Measurements from ENCODE around the gene DEFB121. TPM values are rescaled to one million over a fixed set of nuclear protein-coding genes. Genes with fewer than 3 reads are reported as not detected.
"Not testable (repeated sequence)": the region's sequence is repeated elsewhere in the genome, so short reads cannot be mapped to it uniquely, and the experiment has no call there.

DEFB121 gene
- total RNA-seq, 1 experiment from 2014 or later, result not detected

DNA sequence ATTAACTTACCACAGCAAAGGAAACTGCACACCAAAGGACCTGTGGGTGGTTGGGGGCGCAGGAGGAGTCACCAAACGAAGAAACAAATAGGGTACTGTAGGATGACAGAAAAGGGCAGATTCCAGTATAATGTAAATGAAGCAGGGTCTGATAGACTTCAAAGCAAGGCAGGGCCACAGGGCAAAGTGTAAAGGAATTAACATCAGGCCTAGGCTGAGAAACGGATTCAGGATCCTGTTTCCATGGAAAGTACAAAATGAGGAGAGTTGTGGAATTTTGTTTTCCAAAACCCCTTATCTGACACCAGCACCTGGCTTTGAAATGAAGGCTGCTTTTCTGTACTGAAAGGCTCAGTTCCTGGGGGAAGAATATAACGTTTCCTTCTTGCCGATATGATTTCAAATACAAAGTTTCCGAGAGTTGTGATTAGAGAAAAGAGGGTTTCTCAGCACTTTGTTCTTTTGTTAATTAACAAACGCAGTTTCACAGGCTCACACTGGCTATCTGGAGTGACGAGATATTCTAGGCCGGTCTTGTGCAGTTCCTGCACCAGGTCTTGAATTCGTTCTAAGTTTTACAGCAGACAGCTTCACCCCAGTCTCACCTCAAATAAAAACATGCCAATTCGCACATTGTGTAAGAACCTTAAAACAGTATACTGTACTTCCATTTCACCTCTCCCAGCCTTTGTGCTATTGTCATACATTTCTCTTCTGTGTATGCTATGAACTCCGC, 40.2 kb upstream of the DEFB121 start:
- BruUV-seq (replicated peaks), result no TSS peak
- TF ChIP-seq, protein P1, sequence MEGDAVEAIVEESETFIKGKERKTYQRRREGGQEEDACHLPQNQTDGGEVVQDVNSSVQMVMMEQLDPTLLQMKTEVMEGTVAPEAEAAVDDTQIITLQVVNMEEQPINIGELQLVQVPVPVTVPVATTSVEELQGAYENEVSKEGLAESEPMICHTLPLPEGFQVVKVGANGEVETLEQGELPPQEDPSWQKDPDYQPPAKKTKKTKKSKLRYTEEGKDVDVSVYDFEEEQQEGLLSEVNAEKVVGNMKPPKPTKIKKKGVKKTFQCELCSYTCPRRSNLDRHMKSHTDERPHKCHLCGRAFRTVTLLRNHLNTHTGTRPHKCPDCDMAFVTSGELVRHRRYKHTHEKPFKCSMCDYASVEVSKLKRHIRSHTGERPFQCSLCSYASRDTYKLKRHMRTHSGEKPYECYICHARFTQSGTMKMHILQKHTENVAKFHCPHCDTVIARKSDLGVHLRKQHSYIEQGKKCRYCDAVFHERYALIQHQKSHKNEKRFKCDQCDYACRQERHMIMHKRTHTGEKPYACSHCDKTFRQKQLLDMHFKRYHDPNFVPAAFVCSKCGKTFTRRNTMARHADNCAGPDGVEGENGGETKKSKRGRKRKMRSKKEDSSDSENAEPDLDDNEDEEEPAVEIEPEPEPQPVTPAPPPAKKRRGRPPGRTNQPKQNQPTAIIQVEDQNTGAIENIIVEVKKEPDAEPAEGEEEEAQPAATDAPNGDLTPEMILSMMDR (IDR thresholded peaks at IDR 0.05; ENCODE audit: unreplicated experiment), result no peak
- intact Hi-C loops (cut with micrococcal nuclease), result no loop called here
- peaks cover 27% of the 10 kb centered on the region for H3K27me3 Mint-ChIP-seq (ENCODE audit: insufficient read depth, unreplicated experiment)
- no peaks in the 10 kb centered on the region for H3K9me3 Mint-ChIP-seq (ENCODE audit: unreplicated experiment)
- ChIA-PET CTCF (interaction anchor here (0.7 to 1.2 kb wide), 4 partner anchors 12 to 33 kb away, joined by 3 to 4 read pairs (median 3); no protein-coding TSS in a partner anchor), POLR2A (interaction anchor here (0.7 kb wide), 1 partner anchor 9 kb away, joined by 3 read pairs; no protein-coding TSS in a partner anchor)
- H3K36me3 Mint-ChIP-seq (ENCODE audit: insufficient read depth, unreplicated experiment), result no peaks in the 10 kb centered on the region
- no peak for DNase-seq (ENCODE audit: unreplicated experiment)
- no peak overlapping the region for H3K27ac Mint-ChIP-seq (ENCODE audit: low read depth, unreplicated experiment)
- no peak overlapping the region for H3K4me3 Mint-ChIP-seq (ENCODE audit: unreplicated experiment)
- no peaks in the 10 kb centered on the region for H3K4me1 Mint-ChIP-seq (ENCODE audit: insufficient read depth, unreplicated experiment)

DNA sequence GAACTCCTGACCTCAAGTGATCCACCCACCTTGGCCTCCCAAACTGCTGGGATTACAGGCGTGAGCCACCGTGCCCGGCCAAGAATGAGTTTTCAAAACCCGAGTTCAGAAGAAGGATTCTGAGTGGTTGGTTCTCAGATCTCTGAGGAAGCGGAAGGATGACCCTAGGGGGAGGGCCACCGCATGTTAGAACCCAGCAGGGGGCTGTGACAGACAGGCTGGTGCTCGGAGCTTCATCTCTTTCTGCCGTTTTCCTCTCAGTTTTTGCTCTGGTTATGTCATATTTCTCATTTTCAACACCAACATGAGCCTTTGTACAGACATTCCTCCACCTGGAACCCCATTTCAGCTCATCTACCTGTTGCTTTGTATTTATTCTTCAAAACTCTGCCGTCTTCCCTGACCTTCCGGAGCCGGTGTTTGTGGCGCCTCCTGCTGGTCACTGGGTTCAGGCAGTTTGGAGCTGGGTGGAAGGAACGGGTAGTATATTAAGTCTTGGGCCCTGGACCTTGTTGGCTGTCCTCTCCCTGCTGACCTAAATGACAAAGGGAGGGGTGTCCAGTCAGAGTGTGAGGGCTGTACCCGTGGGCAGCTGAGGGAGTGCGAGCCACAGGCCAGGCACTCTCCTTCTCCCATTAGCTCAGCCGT, 34.1 kb upstream of the DEFB121 start, which contains the start of gene DEFB123:
TSS of gene DEFB123 (plus strand) at position 621 of the 648 bp plus-strand sequence. CDS start 67 bp downstream, outside the sequence.
- Mint-ChIP-seq H3K4me1 (ENCODE audit: insufficient read depth, unreplicated experiment) (no peaks in the 10 kb centered on the region), H3K27me3 (ENCODE audit: insufficient read depth, unreplicated experiment) (peaks cover 35% of the 10 kb centered on the region), H3K36me3 (ENCODE audit: insufficient read depth, unreplicated experiment) (no peaks in the 10 kb centered on the region), H3K4me3 (ENCODE audit: unreplicated experiment) (no peak within 1 kb of the TSS), H3K9me3 (ENCODE audit: unreplicated experiment) (no peaks in the 10 kb centered on the region), H3K27ac (ENCODE audit: low read depth, unreplicated experiment) (no peak within 1 kb of the TSS)
- TF ChIP-seq, protein P1 (IDR thresholded peaks at IDR 0.05; ENCODE audit: unreplicated experiment), result peak; percentile 22
- intact Hi-C loops (cut with micrococcal nuclease), result loop anchor here (5.0 kb wide), 1 partner anchor 128 kb away; no protein-coding TSS in a partner anchor
- BruUV-seq (replicated peaks), result no TSS peak
- POLR2A ChIA-PET, result no interaction called here
- no peak for DNase-seq (ENCODE audit: unreplicated experiment)
- CTCF ChIA-PET, result interaction anchor here (0.6 to 4.4 kb wide), 13 partner anchors 10 to 180 kb away, joined by 3 to 43 read pairs (median 4); no protein-coding TSS in a partner anchor

DNA sequence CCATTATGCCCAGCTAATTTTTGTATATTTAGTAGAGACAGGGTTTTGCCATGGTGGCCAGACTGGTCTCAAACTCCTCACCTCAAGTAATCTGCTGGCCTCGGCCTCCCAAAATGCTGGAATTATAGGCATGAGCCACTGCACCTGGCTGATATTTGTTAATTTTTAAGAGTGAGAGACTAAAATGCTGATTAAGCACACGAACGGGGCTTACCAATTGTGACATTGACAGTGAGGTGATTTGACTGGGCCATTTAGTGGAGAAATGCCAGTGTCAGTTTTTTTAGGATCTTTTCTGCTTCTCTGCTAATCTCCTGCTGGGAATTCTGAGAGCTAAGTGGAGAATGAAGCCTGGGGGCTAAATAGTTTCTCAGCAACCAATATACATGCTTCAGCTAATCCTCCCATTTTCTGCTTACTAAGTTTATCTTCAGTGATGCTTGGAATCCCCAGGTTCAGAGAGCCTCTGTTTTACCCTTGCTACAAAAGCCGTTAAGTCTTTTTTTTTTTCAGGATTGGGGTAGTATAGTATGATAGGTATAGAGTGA, 24.6 kb upstream of the DEFB121 start:
- Mint-ChIP-seq H3K9me3 (ENCODE audit: unreplicated experiment) (peaks cover 8% of the 10 kb centered on the region), H3K4me1 (ENCODE audit: insufficient read depth, unreplicated experiment) (no peaks in the 10 kb centered on the region), H3K4me3 (ENCODE audit: unreplicated experiment) (no peak overlapping the region), H3K36me3 (ENCODE audit: insufficient read depth, unreplicated experiment) (no peaks in the 10 kb centered on the region), H3K27ac (ENCODE audit: low read depth, unreplicated experiment) (no peak overlapping the region), H3K27me3 (ENCODE audit: insufficient read depth, unreplicated experiment) (peaks cover 46% of the 10 kb centered on the region)
- no TSS peak for BruUV-seq (replicated peaks)
- ChIA-PET CTCF (interaction anchor here (0.6 to 1.4 kb wide), 7 partner anchors 10 to 958 kb away, joined by 3 to 7 read pairs (median 4); partner anchors contain the start of gene DEFB123), POLR2A (no interaction called here)
- TF ChIP-seq, protein P1 (IDR thresholded peaks at IDR 0.05; ENCODE audit: unreplicated experiment), result no peak
- DNase-seq (ENCODE audit: unreplicated experiment), result no peak
- intact Hi-C loops (cut with micrococcal nuclease), result no loop called here

DNA sequence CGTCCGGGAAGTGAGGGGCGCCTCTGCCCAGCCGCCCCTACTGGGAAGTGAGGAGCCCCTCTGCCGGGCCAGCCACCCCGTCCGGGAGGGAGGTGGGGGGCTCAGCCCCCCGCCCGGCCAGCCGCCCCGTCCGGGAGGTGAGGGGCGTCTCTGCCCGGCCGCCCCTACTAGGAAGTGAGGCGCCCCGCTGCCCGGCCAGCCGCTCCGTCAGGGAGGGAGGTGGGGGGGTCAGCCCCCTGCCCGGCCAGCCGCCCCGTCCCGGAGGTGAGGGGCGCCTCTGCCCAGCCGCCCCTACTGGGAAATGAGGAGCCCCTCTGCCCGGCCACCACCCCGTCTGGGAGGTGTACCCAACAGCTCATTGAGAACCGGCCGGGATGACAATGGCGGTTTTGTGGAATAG, 21.6 kb upstream of the DEFB121 start:
- BruUV-seq (replicated peaks); H3K9me3 Mint-ChIP-seq (ENCODE audit: unreplicated experiment); DNase-seq (ENCODE audit: unreplicated experiment); H3K4me3 Mint-ChIP-seq (ENCODE audit: unreplicated experiment); H3K4me1 Mint-ChIP-seq (ENCODE audit: insufficient read depth, unreplicated experiment); H3K27ac Mint-ChIP-seq (ENCODE audit: low read depth, unreplicated experiment); CTCF ChIA-PET; H3K36me3 Mint-ChIP-seq (ENCODE audit: insufficient read depth, unreplicated experiment); intact Hi-C loops (cut with micrococcal nuclease); POLR2A ChIA-PET: not testable (repeated sequence)
- H3K27me3 Mint-ChIP-seq (ENCODE audit: insufficient read depth, unreplicated experiment), result peaks cover 53% of the 10 kb centered on the region

DNA sequence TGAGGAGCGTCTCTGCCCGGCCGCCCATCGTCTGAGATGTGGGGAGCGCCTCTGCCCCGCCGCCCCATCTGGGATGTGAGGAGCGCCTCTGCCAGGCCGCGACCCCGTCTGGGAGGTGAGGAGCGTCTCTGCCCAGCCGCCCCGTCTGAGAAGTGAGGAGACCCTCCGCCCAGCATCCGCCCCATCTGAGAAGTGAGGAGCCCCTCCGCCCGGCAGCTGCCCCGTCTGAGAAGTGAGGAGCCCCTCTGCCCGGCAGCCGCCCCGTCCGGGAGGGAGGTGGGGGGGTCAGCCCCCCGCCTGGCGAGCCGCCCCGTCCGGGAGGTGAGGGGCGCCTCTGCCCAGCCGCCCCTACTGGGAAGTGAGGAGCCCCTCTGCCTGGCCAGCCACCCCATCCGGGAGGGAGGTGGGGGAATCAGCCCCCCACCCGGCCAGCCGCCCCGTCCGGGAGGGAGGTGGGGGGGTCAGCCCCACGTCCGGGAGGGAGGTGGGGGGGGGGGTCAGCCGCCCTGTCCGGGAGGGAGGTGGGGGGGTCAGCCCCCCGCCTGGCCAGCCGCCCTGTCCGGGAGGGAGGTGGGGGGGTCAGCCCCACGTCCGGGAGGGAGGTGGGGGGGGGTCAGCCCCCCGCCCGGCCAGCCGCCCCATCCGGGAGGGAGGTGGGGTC, 21.0 kb upstream of the DEFB121 start:
- intact Hi-C loops (cut with micrococcal nuclease); H3K9me3 Mint-ChIP-seq (ENCODE audit: unreplicated experiment); DNase-seq (ENCODE audit: unreplicated experiment); BruUV-seq (replicated peaks); H3K36me3 Mint-ChIP-seq (ENCODE audit: insufficient read depth, unreplicated experiment); CTCF ChIA-PET; H3K4me3 Mint-ChIP-seq (ENCODE audit: unreplicated experiment); H3K4me1 Mint-ChIP-seq (ENCODE audit: insufficient read depth, unreplicated experiment); POLR2A ChIA-PET; H3K27ac Mint-ChIP-seq (ENCODE audit: low read depth, unreplicated experiment): not testable (repeated sequence)
- peaks cover 54% of the 10 kb centered on the region for H3K27me3 Mint-ChIP-seq (ENCODE audit: insufficient read depth, unreplicated experiment)

All from MCF 10A (cell line).